Sigmoid colon (tissue), 4 donors: ENCODE results near the gene LRRC2.

ENCODE experiments used
- CTCF ChIP-seq, 4 experiments: fragments of 450-650 bp in 3 of 4; fragments of 200-600 bp in 1 of 4; IDR thresholded peaks; one replicate each; pipeline ENCODE4 v1.5.1; 2016 to 2019; ENCODE audit warnings: antibody characterized with exemption in 4 of 4, mild to moderate bottlenecking in 3 of 4, moderate library complexity in 2 of 4
- POLR2A ChIP-seq, 2 donors: fragments of 450-650 bp; IDR thresholded peaks; one replicate each; pipeline ENCODE4 v1.6.1; 2016; ENCODE audit warnings: antibody characterized with exemption in 2 of 2, mild to moderate bottlenecking in 2 of 2, moderate library complexity in 2 of 2
- POLR2AphosphoS5 ChIP-seq, 4 donors: sonication (generic); formaldehyde crosslinking; IDR thresholded peaks; one replicate each; pipeline ENCODE4 v1.6.1; 2017; ENCODE audit warnings: antibody characterized with exemption in 4 of 4

GRCh38 chr3:46565077-46565476 is 1.0 kb downstream of the LRRC2 start:
- TF ChIP-seq POLR2A (IDR thresholded peaks at IDR 0.05): no peak
- no peak for TF ChIP-seq POLR2AphosphoS5 (IDR thresholded peaks at IDR 0.05)
- no peak for TF ChIP-seq CTCF (IDR thresholded peaks at IDR 0.05)
